IPS-20b (cell line): ENCODE results near the gene SUMO3.

Experiments
- H3K27ac ChIP-seq: one replicate; pipeline ENCODE4 v1.5.1; 2013; ENCODE audit warnings: low read length
- H3K27me3 ChIP-seq: 2 replicates; pipeline ENCODE4 v1.6.1; 2013; ENCODE audit warnings: mild to moderate bottlenecking, low read length, inconsistent platforms; ENCODE audit not compliant: insufficient read depth
- H3K36me3 ChIP-seq: 2 replicates; pipeline ENCODE4 v1.6.1; 2013; ENCODE audit warnings: low read depth, mild to moderate bottlenecking, inconsistent platforms, low read length, moderate library complexity; ENCODE audit not compliant: insufficient read depth
- H3K4me1 ChIP-seq: 2 replicates; pipeline ENCODE4 v1.6.1; 2013; ENCODE audit warnings: mild to moderate bottlenecking, control low read depth, inconsistent platforms, low read length, moderate library complexity; ENCODE audit not compliant: insufficient read depth
- H3K4me3 ChIP-seq: 2 replicates; pipeline ENCODE4 v1.5.1; 2013; ENCODE audit warnings: mild to moderate bottlenecking, low read length, inconsistent platforms
- H3K9ac ChIP-seq: 2 replicates; pipeline ENCODE4 v1.6.1; 2013; ENCODE audit warnings: low read depth, mild to moderate bottlenecking, inconsistent platforms, low read length, moderate library complexity
- H3K9me3 ChIP-seq: 2 replicates; pipeline ENCODE4 v1.6.1; 2013; ENCODE audit warnings: mild to moderate bottlenecking, low read depth, low read length, inconsistent platforms; ENCODE audit not compliant: insufficient read depth

SUMO3 gene

GRCh38 chr21:44810779-44811178 is 7.1 kb downstream of the SUMO3 start:
- H3K27me3 ChIP-seq: no peaks in the 10 kb centered on the region
- H3K9ac ChIP-seq: no peak overlapping the region
- H3K4me1 ChIP-seq: peaks cover 3% of the 10 kb centered on the region; the same call in 1 of the 2 replicates
- no peak overlapping the region for H3K27ac ChIP-seq
- no peak overlapping the region for H3K4me3 ChIP-seq
- H3K36me3 ChIP-seq: peaks cover 57% of the 10 kb centered on the region
- no peaks in the 10 kb centered on the region for H3K9me3 ChIP-seq

GRCh38 chr21:44805859-44806258 is 12.0 kb downstream of the SUMO3 start:
- Histone ChIP-seq H3K36me3 (peaks cover 76% of the 10 kb centered on the region), H3K4me3 (no peak overlapping the region), H3K27ac (no peak overlapping the region), H3K9me3 (no peaks in the 10 kb centered on the region), H3K27me3 (no peaks in the 10 kb centered on the region), H3K9ac (no peak overlapping the region), H3K4me1 (peaks cover 4% of the 10 kb centered on the region; the same call in 1 of the 2 replicates)

- H3K36me3 ChIP-seq: peaks cover 70% of the 10 kb centered on the region
Measured at GRCh38 chr21:44805226-44805625, 12.6 kb downstream of the SUMO3 start.

GRCh38 chr21:44804762-44805161 is 13.1 kb downstream of the SUMO3 start:
- Histone ChIP-seq H3K4me1 (peaks cover 10% of the 10 kb centered on the region), H3K27ac (no peak overlapping the region), H3K9ac (no peak overlapping the region), H3K9me3 (no peaks in the 10 kb centered on the region), H3K27me3 (no peaks in the 10 kb centered on the region), H3K36me3 (peaks cover 68% of the 10 kb centered on the region), H3K4me3 (no peak overlapping the region)

More at GRCh38 chr21:44805226-44805625, 12.6 kb downstream of the SUMO3 start:
- Histone ChIP-seq H3K9ac (no peak overlapping the region), H3K4me1 (peaks cover 7% of the 10 kb centered on the region; the same call in 1 of the 2 replicates), H3K9me3 (no peaks in the 10 kb centered on the region), H3K27ac (no peak overlapping the region), H3K4me3 (no peak overlapping the region), H3K27me3 (no peaks in the 10 kb centered on the region)

GRCh38 chr21:44803651-44804050 is 14.2 kb downstream of the SUMO3 start:
- Histone ChIP-seq H3K27ac (no peak overlapping the region), H3K4me1 (peaks cover 11% of the 10 kb centered on the region), H3K4me3 (no peak overlapping the region), H3K27me3 (no peaks in the 10 kb centered on the region), H3K36me3 (peaks cover 69% of the 10 kb centered on the region), H3K9ac (no peak overlapping the region), H3K9me3 (no peaks in the 10 kb centered on the region)

- no peaks in the 10 kb centered on the region for H3K27me3 ChIP-seq
- no peaks in the 10 kb centered on the region for H3K9me3 ChIP-seq
- H3K4me1 ChIP-seq: peaks cover 11% of the 10 kb centered on the region
- H3K4me3 ChIP-seq: peak overlapping the region; percentile 91
- H3K36me3 ChIP-seq: peaks cover 65% of the 10 kb centered on the region
- H3K27ac ChIP-seq: peak overlapping the region; percentile 76
- peak overlapping the region; percentile 91 for H3K9ac ChIP-seq
Measured at GRCh38 chr21:44802396-44803153, 15.3 kb downstream of the SUMO3 start.

GRCh38 chr21:44801468-44802395 is 16.1 kb downstream of the SUMO3 start, which contains the start of gene UBE2G2:
Gene UBE2G2 (minus strand): TSS chr21:44801820. CDS start chr21:44801748, 72 bp downstream.
- peaks cover 11% of the 10 kb centered on the region for H3K4me1 ChIP-seq
- peak within 1 kb of the TSS; percentile 76 for H3K27ac ChIP-seq
- H3K27me3 ChIP-seq: no peaks in the 10 kb centered on the region
- H3K9ac ChIP-seq: peak within 1 kb of the TSS; percentile 91
- H3K4me3 ChIP-seq: peak within 1 kb of the TSS; percentile 91
- H3K36me3 ChIP-seq: peaks cover 62% of the 10 kb centered on the region
- H3K9me3 ChIP-seq: no peaks in the 10 kb centered on the region

- peak overlapping the region; percentile 91 for H3K4me3 ChIP-seq
- no peaks in the 10 kb centered on the region for H3K27me3 ChIP-seq
- no peak overlapping the region for H3K27ac ChIP-seq
- peaks cover 11% of the 10 kb centered on the region for H3K4me1 ChIP-seq
- H3K9me3 ChIP-seq: no peaks in the 10 kb centered on the region
- H3K9ac ChIP-seq: peak overlapping the region; percentile 91
- H3K36me3 ChIP-seq: peaks cover 63% of the 10 kb centered on the region
Measured at GRCh38 chr21:44800971-44801467, 16.8 kb downstream of the SUMO3 start.

- H3K9ac ChIP-seq: peak overlapping the region; percentile 91; the same call in 1 of the 2 replicates
- peak overlapping the region; percentile 91 for H3K4me3 ChIP-seq
- no peaks in the 10 kb centered on the region for H3K27me3 ChIP-seq
- peaks cover 11% of the 10 kb centered on the region for H3K4me1 ChIP-seq
- H3K9me3 ChIP-seq: no peaks in the 10 kb centered on the region
- H3K27ac ChIP-seq: no peak overlapping the region
- H3K36me3 ChIP-seq: peaks cover 57% of the 10 kb centered on the region
Measured at GRCh38 chr21:44800103-44800502, 17.8 kb downstream of the SUMO3 start.

GRCh38 chr21:44799646-44800045 is 18.2 kb downstream of the SUMO3 start:
- no peak overlapping the region for H3K9ac ChIP-seq
- H3K4me3 ChIP-seq: peak overlapping the region; percentile 49
- peaks cover 11% of the 10 kb centered on the region for H3K4me1 ChIP-seq
- H3K36me3 ChIP-seq: peaks cover 52% of the 10 kb centered on the region
- H3K27ac ChIP-seq: no peak overlapping the region
- H3K9me3 ChIP-seq: no peaks in the 10 kb centered on the region
- no peaks in the 10 kb centered on the region for H3K27me3 ChIP-seq

- Histone ChIP-seq H3K27ac (no peak overlapping the region), H3K4me1 (peaks cover 12% of the 10 kb centered on the region), H3K4me3 (no peak overlapping the region), H3K27me3 (no peaks in the 10 kb centered on the region), H3K36me3 (peaks cover 36% of the 10 kb centered on the region), H3K9ac (no peak overlapping the region), H3K9me3 (no peaks in the 10 kb centered on the region)
Measured at GRCh38 chr21:44797775-44798174, 20.1 kb downstream of the SUMO3 start.
